B cell (primary cell): ENCODE measurements around the gene DNAAF3. TPM values are rescaled to one million over a fixed set of nuclear protein-coding genes. Genes with fewer than 3 reads are reported as not detected.

Experiments
- ATAC-seq: fragments of 200-7000 bp; cut with Tn5 transposase; one replicate; pipeline ENCODE4 v1.10.0; 2021; ENCODE audit warnings: low read depth, mild to moderate bottlenecking, moderate number of reproducible peaks, moderate library complexity
- CTCF ChIA-PET: fragments of 350-600 bp; sonication (Branson Sonifier 250); formaldehyde crosslinking; loops from one replicate; lab custom pipeline; 2021; ENCODE audit warnings: antibody characterized with exemption, inconsistent platforms; lab: Charles Lee
- POLR2A ChIA-PET: fragments of 350-600 bp; sonication (Branson Sonifier 250); formaldehyde crosslinking; loops from one replicate; lab custom pipeline; 2021; ENCODE audit warnings: antibody characterized with exemption; lab: Charles Lee
- DNase-seq: peaks from one replicate; pipeline ENCODE4 v3.0.0; 2013
- H2AFZ ChIP-seq: 2 replicates; pipeline ENCODE4 v1.6.1; 2012; ENCODE audit warnings: mild to moderate bottlenecking, low read depth, low read length; ENCODE audit not compliant: insufficient read depth, poor library complexity, severe bottlenecking
- H3K27ac ChIP-seq, 2 donors: 1 replicate in 1 of 2; 2 replicates in 1 of 2; pipeline ENCODE4 v1.5.1; 2012 to 2013; ENCODE audit warnings: low read length in 2 of 2, mild to moderate bottlenecking in 2 of 2, moderate library complexity in 1 of 2
- H3K27me3 ChIP-seq, 4 experiments: fragments of 200-600 bp in 1 of 4; sonication (generic) in 1 of 4; replicated peaks in 1 of 4; 1 replicate in 2 of 4; 2 replicates in 2 of 4; pipeline versions ENCODE4 v1.6.1 to v1.7.0; 2013 to 2016; ENCODE audit warnings: low read length in 3 of 4, mild to moderate bottlenecking in 2 of 4, mixed read lengths in 1 of 4, moderate library complexity in 1 of 4; ENCODE audit not compliant: insufficient read depth in 4 of 4, control insufficient read depth in 3 of 4; ENCODE audit errors: control extremely low read depth in 1 of 4
- H3K36me3 ChIP-seq, 2 experiments: replicated peaks in 1 of 2; 1 replicate in 1 of 2; 2 replicates in 1 of 2; pipeline versions ENCODE4 v1.6.1 to v1.7.1; 2013; ENCODE audit warnings: low read length in 1 of 2; ENCODE audit not compliant: insufficient read depth in 2 of 2, control insufficient read depth in 1 of 2; ENCODE audit errors: control extremely low read depth in 1 of 2, extremely low read depth in 1 of 2
- H3K4me1 ChIP-seq, 2 donors: fragments of 200-600 bp in 1 of 2; sonication (generic) in 1 of 2; 1 replicate in 1 of 2; 2 replicates in 1 of 2; pipeline versions ENCODE4 v1.5.1 to v1.6.1; 2013 to 2017; ENCODE audit warnings: low read length in 2 of 2; ENCODE audit not compliant: control insufficient read depth in 2 of 2, insufficient read depth in 2 of 2
- H3K4me2 ChIP-seq: replicated peaks from 2 replicates; pipeline ENCODE3; 2012; ENCODE audit warnings: mild to moderate bottlenecking, low read depth, low read length; ENCODE audit not compliant: poor library complexity, severe bottlenecking
- H3K4me3 ChIP-seq, 5 experiments: fragments of 200-600 bp in 1 of 5; sonication (generic) in 1 of 5; 1 replicate in 3 of 5; 2 replicates in 2 of 5; pipeline versions ENCODE4 v1.5.1 to v1.7.0; 2011 to 2016; ENCODE audit warnings: low read length in 4 of 5, mild to moderate bottlenecking in 4 of 5, low read depth in 2 of 5, control low read depth in 1 of 5, moderate library complexity in 1 of 5; ENCODE audit not compliant: insufficient read depth in 1 of 5; ENCODE audit errors: control extremely low read depth in 1 of 5, extremely low read depth in 1 of 5
- H3K79me2 ChIP-seq: fragments of 200-600 bp; sonication (generic); one replicate; pipeline ENCODE4 v1.6.0; 2016; ENCODE audit warnings: low read length; ENCODE audit not compliant: control insufficient read depth, insufficient read depth
- H3K9ac ChIP-seq: fragments of 200-600 bp; sonication (generic); 2 replicates; pipeline ENCODE4 v1.6.1; 2017; ENCODE audit warnings: mild to moderate bottlenecking, low read length, moderate library complexity
- H3K9me3 ChIP-seq, 3 donors: one replicate each; pipeline versions ENCODE4 v1.6.1 to v1.7.1; 2013; ENCODE audit warnings: low read length in 2 of 3; ENCODE audit not compliant: control insufficient read depth in 2 of 3, insufficient read depth in 1 of 3; ENCODE audit errors: control extremely low read depth in 1 of 3
- H4K20me1 ChIP-seq: 2 replicates; pipeline ENCODE4 v1.6.0; 2012; ENCODE audit warnings: mild to moderate bottlenecking, low read length; ENCODE audit not compliant: insufficient read depth, control insufficient read depth, poor library complexity, severe bottlenecking
- H3K27ac Mint-ChIP-seq: one replicate; pipeline ENCODE4 v1.8.0; 2021; ENCODE audit warnings: mixed read lengths
- H3K27me3 Mint-ChIP-seq: one replicate; pipeline ENCODE4 v1.8.0; 2021; ENCODE audit warnings: mixed read lengths
- H3K4me1 Mint-ChIP-seq: one replicate; pipeline ENCODE4 v1.8.0; 2021; ENCODE audit warnings: mixed read lengths
- H3K4me3 Mint-ChIP-seq: one replicate; pipeline ENCODE4 v1.8.0; 2021; ENCODE audit warnings: mixed read lengths
- H3K9me3 Mint-ChIP-seq: one replicate; pipeline ENCODE4 v1.8.0; 2022; ENCODE audit warnings: mixed read lengths; ENCODE audit not compliant: insufficient read depth
- EZH2 ChIP-seq: IDR thresholded peaks from 2 replicates; pipeline ENCODE4 v1.6.1; 2012; ENCODE audit warnings: borderline replicate concordance, low read depth, mild to moderate bottlenecking, moderate library complexity, low read length; ENCODE audit not compliant: insufficient read depth, poor library complexity, severe bottlenecking
- WGBS: methylation state at CpG from one replicate; pipeline ENCODE4 v1.1.5; 2013; ENCODE audit warnings: missing lambda C conversion rate; ENCODE audit not compliant: insufficient coverage; 5-methylcytosine and 5-hydroxymethylcytosine counted together
- intact Hi-C: fragments of 100-400 bp; cut with micrococcal nuclease; formaldehyde crosslinking; loops from one replicate; pipeline ENCODE4 v1.10.0; 2022
- polyA plus RNA-seq: library from polyadenylated mRNA; depleted of rRNA; stranded (reverse); fragments of >200 nt; gene quantifications from 2 replicates; pipeline ENCODE4 v1.2.3, GENCODE V29; 2012
- total RNA-seq, 2 donors: library from RNA; stranded (reverse); fragments of 120-200 nt in 1 of 2; gene quantifications; 1 replicate in 1 of 2; 2 replicates in 1 of 2; pipeline versions ENCODE4 v1.2.3 to v1.2.4, GENCODE V29; 2013 to 2022
- TF ChIP-seq, protein P1 (sequence below): fragments of 200-600 bp; IDR thresholded peaks from one replicate; pipeline ENCODE4 v1.8.0; 2022; ENCODE audit warnings: antibody characterized with exemption, mild to moderate bottlenecking

The DNAAF3 gene
- total and polyA plus RNA-seq, 2 donors (not counting 1 experiment from before 2014, with no cell fraction given) = not detected

GRCh38 chr19:55136399-55137102, 29.9 kb downstream of the DNAAF3 start:
- no peak for TF ChIP-seq EZH2
- no peak overlapping the region for H3K4me2 ChIP-seq
- intact Hi-C loops = no loop called here
- Mint-ChIP-seq H3K4me3 (no peak overlapping the region), H3K4me1 (peaks cover 9% of the 10 kb centered on the region), H3K27me3 (peaks cover 24% of the 10 kb centered on the region), H3K27ac (no peak overlapping the region), H3K9me3 (no peaks in the 10 kb centered on the region)
- no peaks in the 10 kb centered on the region for H4K20me1 ChIP-seq
- no peak overlapping the region for H2AFZ ChIP-seq
- H3K27ac ChIP-seq = no peak overlapping the region
- H3K4me3 ChIP-seq = no peak overlapping the region
- H3K36me3 ChIP-seq = no peaks in the 10 kb centered on the region
- ChIA-PET CTCF (interaction anchor here (1.2 to 2.1 kb wide), 4 partner anchors 156 to 368 kb away, joined by 3 to 9 read pairs (median 4); no protein-coding TSS in a partner anchor), POLR2A (interaction anchor here (0.6 kb wide), 1 partner anchor 17 kb away, joined by 3 read pairs; no protein-coding TSS in a partner anchor)
- peaks cover 0 to 64% (median 9%) of the 10 kb centered on the region in 4 experiments for H3K27me3 ChIP-seq
- peaks cover 4 to 12% of the 10 kb centered on the region in 2 donors for H3K4me1 ChIP-seq
- WGBS = 93% methylated on average over 17 of the region's 17 CpGs
- DNase-seq (no peak), ATAC-seq (no peak)
- H3K9me3 ChIP-seq = no peaks in the 10 kb centered on the region
- H3K9ac ChIP-seq = no peak overlapping the region
- H3K79me2 ChIP-seq = no peaks in the 10 kb centered on the region

- Mint-ChIP-seq H3K9me3 (no peaks in the 10 kb centered on the region), H3K4me1 (peaks cover 6% of the 10 kb centered on the region), H3K27ac (no peak overlapping the region), H3K27me3 (peaks cover 27% of the 10 kb centered on the region), H3K4me3 (no peak overlapping the region)
- no peaks in the 10 kb centered on the region for H3K9me3 ChIP-seq
- H3K27me3 ChIP-seq = peaks cover 0 to 58% (median 10%) of the 10 kb centered on the region in 4 experiments
- no peaks in the 10 kb centered on the region for H3K79me2 ChIP-seq
- no peak overlapping the region for H3K9ac ChIP-seq
- no peak overlapping the region for H3K27ac ChIP-seq
- H3K4me2 ChIP-seq = no peak overlapping the region
- ATAC-seq = no peak
- no peaks in the 10 kb centered on the region for H3K36me3 ChIP-seq
- TF ChIP-seq, protein P1, sequence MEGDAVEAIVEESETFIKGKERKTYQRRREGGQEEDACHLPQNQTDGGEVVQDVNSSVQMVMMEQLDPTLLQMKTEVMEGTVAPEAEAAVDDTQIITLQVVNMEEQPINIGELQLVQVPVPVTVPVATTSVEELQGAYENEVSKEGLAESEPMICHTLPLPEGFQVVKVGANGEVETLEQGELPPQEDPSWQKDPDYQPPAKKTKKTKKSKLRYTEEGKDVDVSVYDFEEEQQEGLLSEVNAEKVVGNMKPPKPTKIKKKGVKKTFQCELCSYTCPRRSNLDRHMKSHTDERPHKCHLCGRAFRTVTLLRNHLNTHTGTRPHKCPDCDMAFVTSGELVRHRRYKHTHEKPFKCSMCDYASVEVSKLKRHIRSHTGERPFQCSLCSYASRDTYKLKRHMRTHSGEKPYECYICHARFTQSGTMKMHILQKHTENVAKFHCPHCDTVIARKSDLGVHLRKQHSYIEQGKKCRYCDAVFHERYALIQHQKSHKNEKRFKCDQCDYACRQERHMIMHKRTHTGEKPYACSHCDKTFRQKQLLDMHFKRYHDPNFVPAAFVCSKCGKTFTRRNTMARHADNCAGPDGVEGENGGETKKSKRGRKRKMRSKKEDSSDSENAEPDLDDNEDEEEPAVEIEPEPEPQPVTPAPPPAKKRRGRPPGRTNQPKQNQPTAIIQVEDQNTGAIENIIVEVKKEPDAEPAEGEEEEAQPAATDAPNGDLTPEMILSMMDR = no peak
- no peak for TF ChIP-seq EZH2
- no peaks in the 10 kb centered on the region for H4K20me1 ChIP-seq
- no CpG with 5 or more reads among the region's 3 CpGs for WGBS
- intact Hi-C loops = no loop called here
- POLR2A ChIA-PET = no interaction called here
- no peak overlapping the region for H3K4me3 ChIP-seq
- no peak for DNase-seq
- CTCF ChIA-PET = no interaction called here
- no peak overlapping the region for H2AFZ ChIP-seq
- peaks cover 0 to 4% of the 10 kb centered on the region in 2 donors for H3K4me1 ChIP-seq
These were observed 31.7 kb downstream of the DNAAF3 start for GRCh38 chr19:55134736-55135135.
